Right kidney (tissue), 1 donor: ENCODE measurements around the gene TBC1D2.
A peak's percentile ranks its signal among the peaks of the same experiment; 100 is the strongest.

ENCODE experiments used
- DNase-seq: peaks from one replicate; pipeline ENCODE4 v3.0.0-alpha.2; 2016

Gene TBC1D2

GRCh38 chr9:98215821-98216220 is 39.6 kb downstream of the TBC1D2 start:
- DNase-seq, result no peak

GRCh38 chr9:98215271-98215670 is 40.2 kb downstream of the TBC1D2 start:
- no peak for DNase-seq

GRCh38 chr9:98214811-98215210 is 40.6 kb downstream of the TBC1D2 start:
- DNase-seq, result no peak

- DNase-seq, result no peak
Observed at GRCh38 chr9:98211260-98211659, 44.2 kb downstream of the TBC1D2 start.

- no peak for DNase-seq
Observed at GRCh38 chr9:98210435-98210834, 45.0 kb downstream of the TBC1D2 start.

GRCh38 chr9:98209530-98209929 is 45.9 kb downstream of the TBC1D2 start:
- no peak for DNase-seq

GRCh38 chr9:98208635-98209034 is 46.8 kb downstream of the TBC1D2 start:
- DNase-seq, result no peak

GRCh38 chr9:98207606-98208005 is 47.8 kb downstream of the TBC1D2 start:
- no peak for DNase-seq

- no peak for DNase-seq
Observed at GRCh38 chr9:98206754-98207153, 48.7 kb downstream of the TBC1D2 start.

- no peak for DNase-seq
Observed at GRCh38 chr9:98204692-98205091, 50.8 kb downstream of the TBC1D2 start.

- no peak for DNase-seq
Observed at GRCh38 chr9:98203153-98203552, 52.3 kb downstream of the TBC1D2 start.

- DNase-seq, result no peak
Observed at GRCh38 chr9:98202252-98202651, 53.2 kb downstream of the TBC1D2 start.

GRCh38 chr9:98201749-98202148 is 53.7 kb downstream of the TBC1D2 start:
- DNase-seq, result no peak

- DNase-seq, result no peak
Observed at GRCh38 chr9:98201102-98201501, 54.3 kb downstream of the TBC1D2 start.

- no peak for DNase-seq
Observed at GRCh38 chr9:98199388-98200033, 55.9 kb downstream of the TBC1D2 start.

GRCh38 chr9:98195671-98196070 is 59.8 kb downstream of the TBC1D2 start:
- no peak for DNase-seq

- DNase-seq, result no peak
Observed at GRCh38 chr9:98193336-98193944, 62.0 kb downstream of the TBC1D2 start.

GRCh38 chr9:98192503-98193335 is 62.7 kb downstream of the TBC1D2 start, which contains the start of gene CORO2A:
CORO2A (minus strand) TSS chr9:98192637; CDS start chr9:98157660, 34,977 bp downstream.
- DNase-seq, result peak; percentile 90

GRCh38 chr9:98191671-98192502 is 63.6 kb downstream of the TBC1D2 start:
- peak; percentile 70 for DNase-seq

- DNase-seq, result no peak
Observed at GRCh38 chr9:98191181-98191608, 64.3 kb downstream of the TBC1D2 start.

- no peak for DNase-seq
Observed at GRCh38 chr9:98190757-98191105, 64.7 kb downstream of the TBC1D2 start.

- DNase-seq, result no peak
Observed at GRCh38 chr9:98189412-98189811, 66.0 kb downstream of the TBC1D2 start.

- no peak for DNase-seq
Observed at GRCh38 chr9:98187926-98188325, 67.5 kb downstream of the TBC1D2 start.
